Daoy (cell line): ENCODE data around the gene TAL1. TPM values are rescaled to one million over a fixed set of nuclear protein-coding genes. Genes with fewer than 3 reads are reported as not detected.
A peak's percentile ranks its signal among the peaks of the same experiment; 100 is the strongest.
"Not testable (repeated sequence)": the region's sequence is repeated elsewhere in the genome, so short reads cannot be mapped to it uniquely, and the experiment has no call there.

Experiments used
- DNase-seq: peaks from one replicate; pipeline ENCODE4 v3.0.0-alpha.2; 2015; ENCODE audit warnings: low read depth
- total RNA-seq: library from RNA; depleted of rRNA; stranded (reverse); fragments of >200 nt; shearing (Covaris generic); gene quantifications from 2 replicates; pipeline ENCODE4 v1.2.3, GENCODE V29; 2014

The TAL1 gene
- total RNA-seq, 1 experiment from 2014 or later: 0.23 TPM

- DNase-seq: no peak
These were observed 19.3 kb downstream of the TAL1 start for GRCh38 chr1:47212636-47213229.

GRCh38 chr1:47211796-47212269, 20.2 kb downstream of the TAL1 start:
- peak; percentile 39 for DNase-seq

GRCh38 chr1:47210666-47211065, 21.4 kb downstream of the TAL1 start:
- no peak for DNase-seq

- no peak for DNase-seq
These were observed 22.2 kb downstream of the TAL1 start for GRCh38 chr1:47209725-47210325.

- no peak for DNase-seq
These were observed 22.9 kb downstream of the TAL1 start for GRCh38 chr1:47209091-47209490.

GRCh38 chr1:47208374-47208850, 23.6 kb downstream of the TAL1 start:
- DNase-seq: peak; percentile 46

GRCh38 chr1:47207803-47208373, 24.1 kb downstream of the TAL1 start:
- DNase-seq: peak; percentile 61

- no peak for DNase-seq
These were observed 26.1 kb downstream of the TAL1 start for GRCh38 chr1:47205918-47206317.

GRCh38 chr1:47203504-47203903, 28.5 kb downstream of the TAL1 start:
- not testable (repeated sequence) for DNase-seq

- DNase-seq: no peak
These were observed 30.8 kb downstream of the TAL1 start for GRCh38 chr1:47201179-47201578.

GRCh38 chr1:47198214-47198613, 33.8 kb downstream of the TAL1 start:
- DNase-seq: no peak

- DNase-seq: no peak
These were observed 35.4 kb downstream of the TAL1 start for GRCh38 chr1:47196622-47197021.

GRCh38 chr1:47195981-47196380, 36.0 kb downstream of the TAL1 start:
- not testable (repeated sequence) for DNase-seq

- DNase-seq: no peak
These were observed 37.7 kb downstream of the TAL1 start for GRCh38 chr1:47194311-47194710.

- DNase-seq: not testable (repeated sequence)
These were observed 38.5 kb downstream of the TAL1 start for GRCh38 chr1:47193496-47193895.

- DNase-seq: peak; percentile 75
These were observed 39.3 kb downstream of the TAL1 start for GRCh38 chr1:47192458-47193384.

GRCh38 chr1:47191940-47192457, 40.0 kb downstream of the TAL1 start:
- DNase-seq: no peak

GRCh38 chr1:47190857-47191256, 41.2 kb downstream of the TAL1 start:
- DNase-seq: no peak

- no peak for DNase-seq
These were observed 41.5 kb downstream of the TAL1 start for GRCh38 chr1:47190509-47190855.

GRCh38 chr1:47189844-47190508, 42.0 kb downstream of the TAL1 start, which contains the start of gene PDZK1IP1:
Gene PDZK1IP1 (minus strand): TSS chr1:47190036. CDS start chr1:47189932, 104 bp downstream.
- peak; percentile 88 for DNase-seq
